DND-41 (cell line): ENCODE measurements around the gene MEX3C.

Experiments
- EZH2 ChIP-seq: IDR thresholded peaks from 3 replicates; pipeline ENCODE4 v1.6.1; 2012; ENCODE audit warnings: borderline replicate concordance, low read depth, mild to moderate bottlenecking, moderate library complexity, low read length, inconsistent platforms; ENCODE audit not compliant: severe bottlenecking
- TF ChIP-seq, protein P1 (sequence below): IDR thresholded peaks from 2 replicates; pipeline ENCODE4 v1.5.1; 2012; ENCODE audit warnings: borderline replicate concordance, low read length, moderate library complexity, mild to moderate bottlenecking; ENCODE audit not compliant: poor library complexity, severe bottlenecking; ENCODE audit errors: extremely low read depth

DNA sequence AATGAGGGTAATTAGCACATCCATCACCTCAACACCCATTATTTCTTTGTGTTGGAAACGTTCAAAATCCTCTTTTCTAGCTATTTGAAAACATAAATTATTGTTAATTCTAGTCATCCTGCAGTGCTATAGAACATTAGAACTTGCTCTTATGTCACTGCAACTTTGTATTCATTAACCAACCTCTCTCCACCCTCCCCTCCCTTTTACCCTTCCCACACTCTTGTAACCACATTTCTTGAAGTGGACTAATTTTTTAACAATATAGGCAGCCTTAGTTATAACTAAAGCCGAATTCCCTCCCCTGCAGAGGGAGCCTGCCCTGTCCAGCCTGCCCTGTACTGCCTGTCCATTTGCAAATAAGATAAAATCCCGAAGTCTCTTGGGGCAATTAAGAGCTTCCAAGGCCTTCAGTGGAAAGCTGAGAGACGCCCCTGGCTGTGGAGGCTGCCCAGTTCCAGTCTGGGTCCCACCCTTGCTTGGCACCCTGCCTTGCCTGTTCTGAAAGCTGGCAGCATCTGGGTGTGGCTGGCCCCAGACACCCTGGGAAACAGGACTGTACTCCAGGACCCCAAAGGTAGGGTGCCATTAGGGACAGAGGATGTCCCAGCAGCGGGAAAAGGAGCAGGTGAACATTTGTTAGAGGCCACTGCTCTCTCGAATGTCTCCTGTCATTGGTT is 65.1 kb downstream of the MEX3C start:
- TF ChIP-seq, protein P1, sequence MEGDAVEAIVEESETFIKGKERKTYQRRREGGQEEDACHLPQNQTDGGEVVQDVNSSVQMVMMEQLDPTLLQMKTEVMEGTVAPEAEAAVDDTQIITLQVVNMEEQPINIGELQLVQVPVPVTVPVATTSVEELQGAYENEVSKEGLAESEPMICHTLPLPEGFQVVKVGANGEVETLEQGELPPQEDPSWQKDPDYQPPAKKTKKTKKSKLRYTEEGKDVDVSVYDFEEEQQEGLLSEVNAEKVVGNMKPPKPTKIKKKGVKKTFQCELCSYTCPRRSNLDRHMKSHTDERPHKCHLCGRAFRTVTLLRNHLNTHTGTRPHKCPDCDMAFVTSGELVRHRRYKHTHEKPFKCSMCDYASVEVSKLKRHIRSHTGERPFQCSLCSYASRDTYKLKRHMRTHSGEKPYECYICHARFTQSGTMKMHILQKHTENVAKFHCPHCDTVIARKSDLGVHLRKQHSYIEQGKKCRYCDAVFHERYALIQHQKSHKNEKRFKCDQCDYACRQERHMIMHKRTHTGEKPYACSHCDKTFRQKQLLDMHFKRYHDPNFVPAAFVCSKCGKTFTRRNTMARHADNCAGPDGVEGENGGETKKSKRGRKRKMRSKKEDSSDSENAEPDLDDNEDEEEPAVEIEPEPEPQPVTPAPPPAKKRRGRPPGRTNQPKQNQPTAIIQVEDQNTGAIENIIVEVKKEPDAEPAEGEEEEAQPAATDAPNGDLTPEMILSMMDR: no peak
- no peak for TF ChIP-seq EZH2
